GM12872 (cell line): ENCODE data around the gene LYRM4.

Experiments used
- TF ChIP-seq, protein P1 (sequence below): IDR thresholded peaks from 3 replicates; pipeline ENCODE4 v1.5.1; 2011; ENCODE audit warnings: low read depth, mild to moderate bottlenecking, low read length, moderate library complexity; ENCODE audit not compliant: insufficient read depth

LYRM4 gene

DNA sequence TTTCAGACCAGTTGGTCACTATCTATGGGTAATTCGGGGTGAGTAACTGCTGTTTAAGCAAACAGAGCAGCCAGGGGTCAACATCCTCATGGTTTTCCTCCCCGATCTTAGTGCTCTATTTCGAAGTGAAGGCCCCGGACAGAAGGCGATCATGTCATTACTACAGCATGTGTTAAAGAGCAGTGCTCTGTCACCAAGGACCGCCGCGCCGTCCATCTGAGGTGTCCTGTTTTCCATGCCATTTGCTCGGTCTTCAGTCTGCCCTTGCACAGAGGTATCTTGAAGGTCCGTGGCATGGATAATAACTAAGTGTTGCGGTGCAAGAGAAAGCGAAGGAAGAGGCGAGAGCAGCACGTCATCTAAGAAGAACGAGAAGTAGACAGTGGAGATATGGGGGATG is 150.5 kb downstream of the LYRM4 start:
- TF ChIP-seq, protein P1, sequence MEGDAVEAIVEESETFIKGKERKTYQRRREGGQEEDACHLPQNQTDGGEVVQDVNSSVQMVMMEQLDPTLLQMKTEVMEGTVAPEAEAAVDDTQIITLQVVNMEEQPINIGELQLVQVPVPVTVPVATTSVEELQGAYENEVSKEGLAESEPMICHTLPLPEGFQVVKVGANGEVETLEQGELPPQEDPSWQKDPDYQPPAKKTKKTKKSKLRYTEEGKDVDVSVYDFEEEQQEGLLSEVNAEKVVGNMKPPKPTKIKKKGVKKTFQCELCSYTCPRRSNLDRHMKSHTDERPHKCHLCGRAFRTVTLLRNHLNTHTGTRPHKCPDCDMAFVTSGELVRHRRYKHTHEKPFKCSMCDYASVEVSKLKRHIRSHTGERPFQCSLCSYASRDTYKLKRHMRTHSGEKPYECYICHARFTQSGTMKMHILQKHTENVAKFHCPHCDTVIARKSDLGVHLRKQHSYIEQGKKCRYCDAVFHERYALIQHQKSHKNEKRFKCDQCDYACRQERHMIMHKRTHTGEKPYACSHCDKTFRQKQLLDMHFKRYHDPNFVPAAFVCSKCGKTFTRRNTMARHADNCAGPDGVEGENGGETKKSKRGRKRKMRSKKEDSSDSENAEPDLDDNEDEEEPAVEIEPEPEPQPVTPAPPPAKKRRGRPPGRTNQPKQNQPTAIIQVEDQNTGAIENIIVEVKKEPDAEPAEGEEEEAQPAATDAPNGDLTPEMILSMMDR: no peak

DNA sequence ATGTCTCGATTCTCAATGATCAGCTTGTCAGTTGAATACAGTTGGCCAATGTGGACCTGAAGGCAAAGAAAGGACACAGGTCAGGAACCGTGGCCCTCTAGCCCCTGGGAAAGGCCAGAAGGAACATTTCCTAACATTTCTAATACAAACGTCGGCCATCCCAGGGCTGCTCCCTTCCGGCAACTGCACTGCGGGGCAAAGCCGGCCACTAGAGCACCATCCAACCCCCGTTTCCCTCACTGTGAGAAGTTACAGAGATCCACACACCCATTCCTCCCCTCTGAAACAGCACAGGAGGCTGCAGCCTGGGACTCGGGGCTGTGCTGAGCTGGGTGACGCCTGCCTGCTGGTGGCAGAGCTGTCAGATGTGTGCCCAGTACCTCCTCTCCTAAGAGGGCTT is 151.3 kb downstream of the LYRM4 start:
- TF ChIP-seq, protein P1: no peak

DNA sequence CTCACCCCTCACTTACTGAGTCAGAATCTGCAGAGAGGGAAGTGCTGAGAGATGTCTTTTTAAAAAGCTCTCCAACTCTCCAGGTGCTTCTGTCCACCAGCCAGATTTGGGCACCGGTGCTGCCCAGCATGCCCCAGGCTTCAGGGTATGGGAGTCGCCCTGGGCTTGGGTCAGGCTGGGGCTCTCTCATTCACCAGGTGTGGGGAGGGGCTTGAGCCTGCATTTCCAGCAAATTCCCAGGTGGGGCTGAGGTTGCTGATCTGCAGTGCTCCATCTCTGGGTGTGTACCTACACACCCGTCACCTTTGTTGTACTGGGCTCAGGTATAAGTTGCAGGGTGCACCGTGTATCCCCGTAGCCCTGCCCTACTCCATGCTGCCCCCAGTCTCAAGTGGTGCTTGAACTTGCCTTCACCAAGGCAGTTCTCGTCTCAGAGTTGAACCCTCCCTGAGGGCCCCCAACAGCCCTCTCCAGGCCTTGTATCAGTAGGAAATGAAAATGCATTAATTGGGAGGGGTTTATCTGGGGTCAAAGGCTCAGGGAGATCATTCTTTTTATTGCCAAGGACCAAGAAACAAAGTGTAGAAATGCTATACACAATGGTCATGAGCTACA is 152.1 kb downstream of the LYRM4 start:
- TF ChIP-seq, protein P1: no peak

DNA sequence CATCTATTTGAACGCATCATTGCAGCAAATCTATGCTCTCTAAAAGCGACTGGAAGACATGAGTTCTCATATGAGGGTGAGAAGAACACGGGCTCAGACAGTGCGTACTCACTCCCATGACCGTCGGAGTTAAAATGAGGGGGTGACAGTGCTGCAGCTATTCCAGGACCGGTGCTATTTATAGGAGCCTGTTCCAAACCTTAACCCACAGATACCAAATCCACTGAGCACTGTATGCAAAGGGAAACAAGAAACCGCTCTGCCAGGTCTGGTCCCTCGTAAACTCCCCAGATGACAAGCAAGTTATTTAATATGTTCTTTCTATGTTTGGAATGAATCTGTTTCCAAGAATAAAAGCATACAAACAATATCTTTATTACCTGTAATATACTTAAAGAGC is 152.7 kb downstream of the LYRM4 start:
- TF ChIP-seq, protein P1: no peak

DNA sequence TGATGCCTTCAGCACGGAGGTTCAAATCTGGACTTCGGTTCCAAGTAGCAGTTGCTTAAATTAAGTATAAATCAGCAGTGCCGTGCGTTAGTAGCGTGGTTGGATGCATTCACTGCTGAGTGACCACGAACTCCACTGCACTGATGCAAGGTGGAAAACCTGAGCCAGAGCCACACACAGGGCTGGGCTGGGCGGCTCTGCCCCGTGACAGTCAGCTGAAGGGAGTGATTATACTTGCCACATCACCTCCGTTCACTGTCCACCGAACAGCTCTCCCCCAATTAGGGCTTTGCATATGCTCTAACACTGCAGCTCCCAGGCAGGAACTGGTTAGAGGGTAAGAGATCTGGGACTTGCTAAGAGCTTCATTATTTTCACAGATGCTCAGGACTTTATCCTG is 153.4 kb downstream of the LYRM4 start:
- TF ChIP-seq, protein P1: no peak

DNA sequence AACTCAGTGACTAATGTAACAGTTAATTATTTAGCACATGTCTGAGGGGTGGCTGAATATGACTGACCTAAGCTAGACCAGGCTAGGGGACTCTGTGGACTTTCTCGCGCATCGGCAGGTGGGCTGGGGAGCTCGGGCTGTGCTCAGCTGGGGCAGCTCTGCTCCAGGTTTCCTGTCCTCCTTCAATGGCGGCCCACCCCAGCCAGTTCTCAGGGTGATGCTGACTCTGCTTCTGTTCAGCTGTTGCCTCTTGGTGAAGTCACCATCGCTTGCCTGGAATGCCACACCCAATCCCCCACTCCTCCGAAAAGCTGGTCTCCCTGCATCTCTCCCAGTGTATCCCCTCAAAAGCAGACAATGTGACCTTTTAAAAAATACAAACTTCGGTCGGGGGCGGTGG is 155.6 kb downstream of the LYRM4 start:
- TF ChIP-seq, protein P1: no peak

DNA sequence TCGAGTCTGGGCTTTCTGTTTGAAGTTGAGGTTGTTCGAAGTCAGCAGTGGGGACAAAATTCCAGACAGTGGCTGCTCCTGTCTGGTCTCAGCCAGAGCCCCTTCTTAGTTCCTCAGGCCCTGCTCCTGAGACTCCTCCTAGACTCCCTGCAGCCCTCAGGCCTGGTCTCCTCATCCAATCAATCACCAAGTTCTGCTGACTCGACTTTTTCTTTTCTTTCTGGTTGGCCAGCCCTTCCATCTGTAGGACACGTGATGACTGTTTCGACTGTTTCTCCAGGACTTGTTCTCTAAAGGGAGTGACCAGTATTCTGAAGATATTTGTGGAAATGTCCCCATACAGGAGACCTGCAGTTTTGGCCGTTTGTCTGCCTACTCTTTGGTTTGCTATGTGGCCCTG is 156.1 kb downstream of the LYRM4 start:
- TF ChIP-seq, protein P1: no peak
